Measurements from ENCODE around the gene C2CD2L. TPM values are rescaled to one million over a fixed set of nuclear protein-coding genes. Genes with fewer than 3 reads are reported as not detected.

The C2CD2L gene
- total and polyA plus RNA-seq, 2 of the 13 experiments (the other 11 are each of a cell fraction or from before 2014, with no cell fraction given): 3.7 to 5.5 TPM

DNA sequence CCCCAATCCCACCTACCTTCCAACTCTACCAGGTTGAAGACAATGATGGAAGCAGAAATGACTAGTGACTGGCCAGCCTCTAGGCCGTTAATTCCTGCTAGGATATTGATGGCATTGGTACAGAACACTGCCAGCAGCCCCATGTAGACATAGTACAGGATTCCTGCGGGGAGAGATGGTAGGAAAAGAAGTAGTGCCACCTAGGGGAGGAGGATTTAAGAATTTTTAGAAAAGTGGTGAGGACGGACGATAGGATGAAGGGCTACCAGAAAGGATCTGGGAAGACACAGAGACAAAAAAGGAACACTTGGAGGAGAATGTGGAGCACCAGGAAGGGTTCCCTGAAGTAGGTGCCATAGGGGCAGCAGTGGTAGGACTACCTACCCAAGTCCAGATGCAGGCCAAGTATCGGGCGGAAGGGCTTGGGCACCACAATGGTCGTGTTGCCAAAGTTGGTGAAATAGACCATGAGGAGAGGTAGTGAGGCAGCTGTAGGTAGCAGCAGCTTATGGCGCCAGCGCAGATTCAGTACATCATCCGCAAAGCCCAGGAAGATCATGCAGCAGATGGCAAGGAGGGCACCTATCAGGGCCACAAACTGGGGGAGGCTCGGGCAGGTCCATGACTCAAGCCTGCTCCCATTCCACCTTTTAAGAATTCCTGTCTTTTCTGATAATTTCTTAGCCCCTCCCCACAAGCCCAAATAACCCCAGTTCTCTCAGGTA is 6.7 kb upstream of the C2CD2L start (continued):
- no peak for TF ChIP-seq SP2 (CRISPR knock-in tag; IDR thresholded peaks at IDR 0.05)
- TF ChIP-seq ZNF484 (CRISPR knock-in tag; IDR thresholded peaks at IDR 0.05; ENCODE audit: borderline replicate concordance, low read depth): no peak
- no peak for TF ChIP-seq MAFF (IDR thresholded peaks at IDR 0.05; ENCODE audit: low read depth, low read length)
- no peak for TF ChIP-seq SCMH1 (CRISPR knock-in tag; IDR thresholded peaks at IDR 0.05; ENCODE audit: borderline replicate concordance)
- TF ChIP-seq ZNF264 (CRISPR knock-in tag; IDR thresholded peaks at IDR 0.05): no peak
- no peak for TF ChIP-seq PHF5A (CRISPR knock-in tag; IDR thresholded peaks at IDR 0.05; ENCODE audit: low read depth, unreplicated experiment)
- TF ChIP-seq NFKB2 (CRISPR knock-in tag; IDR thresholded peaks at IDR 0.05; ENCODE audit: borderline replicate concordance): no peak
- TF ChIP-seq HDAC1 (CRISPR knock-in tag; IDR thresholded peaks at IDR 0.05): 0 out of 2 replicates have a peak, but pooled peaks have one; percentile 27
- TF ChIP-seq ZNF7 (CRISPR knock-in tag; IDR thresholded peaks at IDR 0.05): no peak
- 0 out of 2 replicates have a peak, but pooled peaks have one; percentile 37 for TF ChIP-seq ZBTB38 (CRISPR knock-in tag; IDR thresholded peaks at IDR 0.05)
- TF ChIP-seq, protein P1, sequence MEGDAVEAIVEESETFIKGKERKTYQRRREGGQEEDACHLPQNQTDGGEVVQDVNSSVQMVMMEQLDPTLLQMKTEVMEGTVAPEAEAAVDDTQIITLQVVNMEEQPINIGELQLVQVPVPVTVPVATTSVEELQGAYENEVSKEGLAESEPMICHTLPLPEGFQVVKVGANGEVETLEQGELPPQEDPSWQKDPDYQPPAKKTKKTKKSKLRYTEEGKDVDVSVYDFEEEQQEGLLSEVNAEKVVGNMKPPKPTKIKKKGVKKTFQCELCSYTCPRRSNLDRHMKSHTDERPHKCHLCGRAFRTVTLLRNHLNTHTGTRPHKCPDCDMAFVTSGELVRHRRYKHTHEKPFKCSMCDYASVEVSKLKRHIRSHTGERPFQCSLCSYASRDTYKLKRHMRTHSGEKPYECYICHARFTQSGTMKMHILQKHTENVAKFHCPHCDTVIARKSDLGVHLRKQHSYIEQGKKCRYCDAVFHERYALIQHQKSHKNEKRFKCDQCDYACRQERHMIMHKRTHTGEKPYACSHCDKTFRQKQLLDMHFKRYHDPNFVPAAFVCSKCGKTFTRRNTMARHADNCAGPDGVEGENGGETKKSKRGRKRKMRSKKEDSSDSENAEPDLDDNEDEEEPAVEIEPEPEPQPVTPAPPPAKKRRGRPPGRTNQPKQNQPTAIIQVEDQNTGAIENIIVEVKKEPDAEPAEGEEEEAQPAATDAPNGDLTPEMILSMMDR (CRISPR knock-in tag; IDR thresholded peaks at IDR 0.05): peak; percentile 73
- TF ChIP-seq XRCC5 (optimal IDR thresholded peaks at IDR 0.05; ENCODE audit: low read length): peak; percentile 22
- no peak for TF ChIP-seq TSC22D2 (CRISPR knock-in tag; IDR thresholded peaks at IDR 0.05; ENCODE audit: borderline replicate concordance)
- 0 out of 2 replicates have a peak, but pooled peaks have one; percentile 13 for TF ChIP-seq IRF2 (CRISPR knock-in tag; IDR thresholded peaks at IDR 0.05)
- TF ChIP-seq ASH2L (IDR thresholded peaks at IDR 0.05; ENCODE audit: insufficient read length, low read depth, low read length): no peak
- TF ChIP-seq CBFB (CRISPR knock-in tag; IDR thresholded peaks at IDR 0.05): no peak
- TF ChIP-seq STAG1 (CRISPR knock-in tag; IDR thresholded peaks at IDR 0.05): peak; percentile 51
- no peak for TF ChIP-seq HMGA1 (CRISPR knock-in tag; conservative IDR thresholded peaks at IDR 0.05)

Data from HepG2 (cell line).